ENCODE data around the gene PDE6C.

GRCh38 chr10:93615576-93616235 is 3.4 kb downstream of the PDE6C start:
- TF ChIP-seq, protein P1, sequence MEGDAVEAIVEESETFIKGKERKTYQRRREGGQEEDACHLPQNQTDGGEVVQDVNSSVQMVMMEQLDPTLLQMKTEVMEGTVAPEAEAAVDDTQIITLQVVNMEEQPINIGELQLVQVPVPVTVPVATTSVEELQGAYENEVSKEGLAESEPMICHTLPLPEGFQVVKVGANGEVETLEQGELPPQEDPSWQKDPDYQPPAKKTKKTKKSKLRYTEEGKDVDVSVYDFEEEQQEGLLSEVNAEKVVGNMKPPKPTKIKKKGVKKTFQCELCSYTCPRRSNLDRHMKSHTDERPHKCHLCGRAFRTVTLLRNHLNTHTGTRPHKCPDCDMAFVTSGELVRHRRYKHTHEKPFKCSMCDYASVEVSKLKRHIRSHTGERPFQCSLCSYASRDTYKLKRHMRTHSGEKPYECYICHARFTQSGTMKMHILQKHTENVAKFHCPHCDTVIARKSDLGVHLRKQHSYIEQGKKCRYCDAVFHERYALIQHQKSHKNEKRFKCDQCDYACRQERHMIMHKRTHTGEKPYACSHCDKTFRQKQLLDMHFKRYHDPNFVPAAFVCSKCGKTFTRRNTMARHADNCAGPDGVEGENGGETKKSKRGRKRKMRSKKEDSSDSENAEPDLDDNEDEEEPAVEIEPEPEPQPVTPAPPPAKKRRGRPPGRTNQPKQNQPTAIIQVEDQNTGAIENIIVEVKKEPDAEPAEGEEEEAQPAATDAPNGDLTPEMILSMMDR (IDR thresholded peaks at IDR 0.05): no peak
- TF ChIP-seq EZH2 (IDR thresholded peaks at IDR 0.05; ENCODE audit: borderline replicate concordance, insufficient read depth, low read depth, low read length, poor library complexity, severe bottlenecking): no peak

Data from B cell (primary cell).